ENCODE results near the gene SETD7.

SETD7 gene

DNA sequence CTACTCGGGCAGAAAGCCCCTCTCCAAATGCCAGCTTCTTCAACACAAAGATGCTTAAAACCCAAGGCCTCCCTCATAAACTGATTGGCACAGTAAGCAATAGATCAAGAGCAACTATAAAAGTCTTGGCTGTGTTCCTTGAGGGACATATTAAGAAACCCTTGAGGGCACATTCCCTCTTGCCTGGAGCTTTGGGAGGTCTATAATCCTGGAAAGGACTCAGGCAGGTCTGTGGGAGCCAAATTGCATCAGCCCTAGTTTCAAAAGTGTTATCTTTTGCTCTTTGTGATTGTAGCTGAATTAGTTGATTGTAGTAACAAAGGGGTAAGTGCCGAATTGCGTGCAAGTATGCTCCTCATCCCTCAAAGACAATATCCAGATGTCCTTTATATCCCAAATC is 18.6 kb upstream of the SETD7 start:
- DNase-seq (ENCODE audit: low read depth): no peak

DNA sequence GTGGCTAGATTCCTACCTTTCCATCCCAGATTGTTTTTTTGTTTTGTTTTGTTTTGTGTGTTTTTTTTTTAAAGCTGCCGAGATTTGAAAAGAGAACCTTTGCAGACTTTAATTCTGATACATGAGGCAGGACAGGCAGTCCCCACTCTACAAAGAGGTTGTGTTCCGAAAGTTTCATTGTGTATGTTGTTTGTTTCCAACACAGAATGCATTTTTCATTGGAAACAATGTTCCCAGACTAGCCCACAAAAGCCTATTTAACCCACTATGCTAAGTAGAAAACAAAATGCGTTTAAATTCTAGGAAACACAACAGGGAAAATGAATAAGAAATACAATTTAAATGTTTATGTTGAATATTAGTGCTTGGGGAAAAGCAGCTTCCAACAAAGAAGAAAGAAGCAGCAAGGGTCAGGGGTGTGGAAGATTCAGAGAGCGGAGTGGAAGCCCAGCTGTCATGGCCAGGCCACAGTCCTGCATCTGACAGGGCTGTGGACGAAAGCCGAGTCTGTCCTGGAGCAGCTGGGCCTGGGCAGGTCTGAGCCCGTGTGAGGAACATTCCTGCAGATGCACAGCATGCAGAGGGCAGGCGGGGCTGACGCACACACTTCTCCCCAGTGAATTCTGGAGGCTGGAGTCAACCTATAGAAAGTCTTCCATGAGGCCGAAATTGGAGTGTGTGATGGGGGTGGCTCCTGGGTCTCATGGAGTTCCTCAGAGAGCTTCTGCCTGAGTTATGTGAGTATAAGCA is 12.4 kb upstream of the SETD7 start:
- DNase-seq (ENCODE audit: low read depth): no peak

DNA sequence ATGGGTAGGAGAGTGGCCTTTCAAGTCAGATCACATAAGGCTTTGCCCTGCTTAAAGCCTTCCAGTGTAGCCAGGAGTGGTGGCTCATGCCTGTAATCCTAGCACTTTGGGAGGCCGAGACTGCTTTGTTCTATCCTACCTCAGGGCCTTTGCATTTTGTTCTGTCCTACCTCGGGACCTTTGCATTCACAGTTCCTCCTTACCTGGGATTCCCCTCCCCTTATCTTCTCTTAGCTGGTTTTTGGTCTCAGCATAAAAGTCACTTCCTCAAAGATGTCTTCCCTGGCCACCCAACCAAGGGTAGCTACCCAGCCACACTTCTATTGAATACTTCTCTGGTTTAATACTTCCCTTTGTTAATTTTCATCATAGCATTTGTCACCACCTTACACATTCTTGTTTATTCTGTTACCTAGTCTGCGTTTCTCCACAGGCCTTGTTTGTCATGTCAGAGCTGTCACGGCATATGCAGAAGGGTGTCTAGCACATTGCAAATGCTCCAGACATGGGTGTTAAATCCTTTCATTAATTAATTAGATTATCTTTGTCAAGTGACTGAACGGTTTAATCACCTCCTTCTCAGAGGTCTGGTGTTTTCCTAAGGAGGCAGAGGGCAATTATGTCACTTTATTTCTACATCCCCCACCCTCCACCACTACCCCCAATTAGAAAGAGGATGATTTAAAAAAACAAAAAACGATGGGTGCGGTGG is 11.3 kb upstream of the SETD7 start:
- no peak for DNase-seq (ENCODE audit: low read depth)

DNA sequence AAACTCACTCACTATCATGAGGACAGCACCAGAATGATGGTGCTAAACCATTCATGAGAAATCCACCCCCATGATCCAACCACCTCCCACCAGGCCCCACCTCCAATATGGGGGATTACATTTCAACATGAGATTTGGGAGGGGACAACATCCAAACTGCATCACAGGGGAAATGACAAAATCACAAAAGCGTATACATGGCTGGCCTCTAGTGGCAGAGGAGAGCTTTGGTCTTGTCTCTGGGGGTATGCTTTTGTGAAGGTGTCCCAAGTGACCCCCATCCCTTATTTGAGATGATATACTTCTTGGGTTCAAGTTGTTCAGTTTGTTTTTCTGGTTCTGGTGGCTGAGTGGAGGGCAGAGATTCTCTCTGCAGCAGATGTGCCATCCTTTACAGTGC is 8.5 kb upstream of the SETD7 start:
- no peak for DNase-seq (ENCODE audit: low read depth)

DNA sequence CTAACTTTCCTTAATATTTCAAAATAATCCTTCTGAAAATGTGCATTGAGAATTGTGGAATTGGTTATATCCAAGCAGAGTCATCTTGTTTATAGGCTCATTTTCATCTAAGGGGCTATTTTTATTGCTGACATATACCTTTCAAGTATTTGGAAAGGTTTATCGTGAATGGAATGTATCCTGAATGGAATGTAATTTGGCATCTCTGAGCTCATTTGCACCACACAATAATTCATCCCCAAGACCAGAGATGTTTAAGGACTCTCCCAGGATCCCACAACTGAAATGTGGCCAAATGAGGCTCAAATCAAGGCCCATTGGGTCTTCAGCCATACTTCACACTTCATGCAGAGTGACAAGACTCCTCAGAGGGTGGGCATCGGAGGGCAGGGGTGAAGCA is 7.5 kb upstream of the SETD7 start:
- DNase-seq (ENCODE audit: low read depth): no peak

DNA sequence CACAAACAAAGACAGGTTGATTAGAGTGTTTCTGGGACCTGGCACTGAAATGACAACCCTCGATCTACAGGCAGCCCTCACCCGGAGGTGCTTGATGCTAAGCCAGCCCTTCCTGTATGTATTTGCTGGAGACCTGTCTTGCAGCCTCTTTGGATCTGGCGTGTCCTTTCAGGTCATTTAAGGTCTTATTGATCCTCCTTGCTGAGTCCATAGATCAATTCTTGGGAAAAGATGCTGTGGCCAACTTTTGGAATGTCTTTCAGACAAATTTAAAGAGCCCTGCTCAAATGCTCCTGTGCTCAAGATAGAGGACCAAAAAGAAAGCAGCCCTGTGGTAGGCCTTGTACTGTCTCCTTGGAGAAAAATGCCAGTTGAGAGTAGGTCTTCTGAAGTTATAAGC is 6.8 kb upstream of the SETD7 start:
- DNase-seq (ENCODE audit: low read depth): no peak

DNA sequence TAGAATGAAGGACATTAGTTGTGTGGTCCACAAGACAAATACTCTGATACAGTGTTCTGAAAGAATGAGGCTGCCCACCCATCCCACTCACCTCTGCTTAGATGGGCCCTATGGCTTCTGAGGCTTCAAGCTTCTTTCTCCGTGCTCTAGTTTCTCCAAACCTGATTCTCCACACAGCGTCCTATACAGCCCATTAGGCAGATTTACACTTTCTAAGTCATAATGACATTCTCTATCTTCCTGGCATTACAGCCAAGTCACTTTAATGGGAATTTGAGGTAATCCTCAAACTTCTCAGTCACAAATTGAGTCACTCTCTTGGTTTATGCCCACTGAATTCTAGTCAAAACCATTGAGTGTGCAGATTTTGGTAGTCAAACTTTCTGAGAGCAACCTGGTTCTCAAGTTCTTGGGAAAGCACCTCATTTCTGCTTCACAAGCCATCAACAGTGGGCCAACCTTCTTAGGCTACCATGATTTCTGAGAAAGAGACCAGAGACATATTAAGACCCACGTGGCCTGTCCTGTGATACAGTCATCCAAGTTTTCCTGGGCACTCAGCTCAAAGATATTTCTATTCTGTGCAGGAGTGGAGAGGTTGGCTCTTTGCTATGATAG is 6.2 kb upstream of the SETD7 start:
- no peak for DNase-seq (ENCODE audit: low read depth)

DNA sequence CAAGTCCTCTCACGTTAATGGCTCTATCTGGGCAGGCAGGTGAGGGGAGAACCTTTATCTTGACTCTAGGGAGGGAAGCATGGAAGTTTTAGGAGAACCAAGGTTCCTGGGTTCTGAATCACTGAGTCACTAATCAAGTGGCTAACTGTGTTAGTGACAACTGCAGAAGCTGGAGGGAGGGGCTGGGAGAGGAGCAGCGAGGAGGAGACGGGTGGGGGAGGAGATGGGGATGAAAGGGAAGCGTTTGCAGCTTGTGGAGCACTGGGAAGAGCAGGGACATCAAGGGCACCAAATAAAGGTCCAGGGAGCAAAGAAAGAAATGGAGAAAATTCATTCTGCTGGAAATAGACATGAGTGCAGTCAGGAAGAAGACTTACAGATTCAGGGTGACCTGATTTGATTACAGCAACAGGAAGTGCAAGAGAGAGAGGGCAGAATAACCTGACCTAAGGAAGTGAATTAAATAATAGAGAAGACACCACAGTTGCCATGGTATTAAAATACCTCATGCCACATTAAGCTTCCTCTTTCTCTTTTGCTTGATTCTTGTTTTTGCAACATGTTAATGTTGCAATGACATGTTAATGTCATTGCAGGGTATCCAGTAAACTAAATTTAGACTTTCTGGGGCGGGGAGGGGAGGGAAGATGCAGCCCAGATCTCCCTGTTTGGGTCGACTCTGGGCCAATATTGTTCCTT is 4.5 kb upstream of the SETD7 start:
- no peak for DNase-seq (ENCODE audit: low read depth)

DNA sequence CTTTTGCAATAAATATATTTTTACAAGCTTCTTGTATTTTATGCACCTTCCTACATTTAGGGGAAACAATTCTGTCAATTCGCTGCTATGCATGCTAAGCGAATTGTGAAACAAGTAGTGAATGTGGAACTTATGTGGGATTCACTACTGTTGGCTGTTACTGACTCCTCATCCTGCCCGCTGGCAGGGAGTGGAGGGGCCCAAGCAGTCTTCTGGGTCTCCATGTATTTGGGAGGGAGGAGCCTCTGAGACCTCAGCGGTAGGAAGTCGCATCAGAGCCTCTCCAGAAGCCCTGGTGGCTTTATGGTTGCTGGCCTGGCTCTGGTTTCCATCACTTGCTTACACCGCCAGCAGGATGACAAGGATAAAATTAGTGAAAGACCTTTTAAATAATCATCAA is 3.7 kb upstream of the SETD7 start:
- DNase-seq (ENCODE audit: low read depth): no peak

DNA sequence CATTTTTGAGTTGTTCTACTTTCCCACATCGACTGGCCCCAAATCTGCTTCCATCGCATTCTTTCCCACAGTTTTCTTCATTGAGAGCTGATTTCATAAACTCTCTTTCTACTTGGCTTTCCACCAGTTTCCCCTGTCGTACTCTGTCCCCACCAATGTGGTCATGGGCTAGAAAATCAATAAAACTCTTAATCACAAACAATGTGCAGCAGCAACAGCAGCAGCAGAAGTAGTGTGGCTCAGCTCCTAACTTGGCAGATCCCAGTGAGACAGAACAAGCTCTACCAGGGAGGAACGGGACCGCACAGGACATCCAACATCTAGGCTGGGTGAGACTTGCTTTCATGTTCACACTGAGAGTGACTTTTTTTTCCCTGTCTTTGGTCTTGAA is 3.1 kb upstream of the SETD7 start:
- no peak for DNase-seq (ENCODE audit: low read depth)

DNA sequence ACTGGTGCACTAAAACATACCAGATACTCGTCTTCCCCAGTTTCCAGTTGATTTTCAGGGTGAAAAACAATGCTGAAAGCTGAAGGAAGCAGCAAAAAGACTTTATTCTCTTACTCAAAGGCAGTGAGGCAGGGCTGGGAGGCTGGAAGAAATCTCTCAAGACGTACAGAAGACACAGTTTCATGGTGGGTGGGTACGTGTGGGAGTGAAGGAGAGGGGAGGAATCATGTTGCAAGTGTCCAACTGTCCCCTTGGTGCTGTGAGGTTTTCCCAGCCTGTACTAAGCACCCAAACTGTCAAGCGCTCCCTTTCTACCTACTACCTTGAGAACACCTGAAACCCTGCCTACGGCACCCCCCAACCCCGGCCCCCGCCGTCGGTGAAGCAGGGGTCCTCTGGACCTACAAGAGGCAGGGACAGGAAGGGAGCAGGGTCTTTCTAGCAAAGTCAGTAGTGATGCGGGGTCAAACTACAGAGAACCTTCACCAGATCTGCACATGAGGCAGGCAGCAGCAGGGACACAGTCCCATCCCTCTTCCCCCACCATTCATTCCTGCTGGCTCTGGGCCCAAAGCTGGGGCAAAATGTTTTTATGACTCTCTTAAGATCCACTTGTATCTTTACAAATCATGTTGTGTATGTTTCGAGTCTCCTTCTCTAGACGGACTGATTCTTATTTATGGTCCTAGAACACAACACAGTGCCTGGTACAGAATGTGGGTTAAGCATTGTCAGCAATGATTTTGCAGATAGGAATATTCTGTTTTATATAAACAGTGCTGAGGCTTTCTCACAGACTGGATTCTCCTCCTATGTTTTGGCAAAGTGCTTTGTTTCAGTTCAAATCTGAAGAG is 2.4 kb upstream of the SETD7 start:
- no peak for DNase-seq (ENCODE audit: low read depth)

DNA sequence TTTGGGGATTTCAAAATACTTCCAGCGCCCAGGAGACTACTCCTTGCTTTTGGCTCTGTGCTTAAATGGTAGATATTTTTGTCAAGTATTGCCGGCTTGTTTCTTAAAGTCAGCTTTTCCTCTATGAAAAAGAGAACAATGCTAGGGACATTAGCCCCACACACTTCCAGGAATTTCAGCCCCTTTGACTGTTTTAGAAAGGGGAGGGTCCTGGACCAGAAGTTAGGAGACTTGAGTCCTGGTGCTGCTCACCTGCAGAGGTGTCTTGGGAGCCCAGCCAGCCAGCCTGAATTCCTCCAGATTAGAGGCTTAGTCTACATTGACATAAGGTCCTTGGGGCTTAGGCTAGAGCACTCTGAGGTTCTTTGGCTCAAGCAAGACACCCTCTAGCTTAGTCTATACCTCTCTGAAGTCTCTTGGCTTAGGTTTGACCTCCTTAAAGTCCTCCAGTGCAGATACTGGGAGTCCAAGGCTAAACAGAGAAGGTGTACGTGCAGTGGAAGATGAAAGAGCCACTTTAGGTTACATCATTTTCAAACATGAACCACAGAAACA is 1.6 kb upstream of the SETD7 start:
- no peak for DNase-seq (ENCODE audit: low read depth)

DNA sequence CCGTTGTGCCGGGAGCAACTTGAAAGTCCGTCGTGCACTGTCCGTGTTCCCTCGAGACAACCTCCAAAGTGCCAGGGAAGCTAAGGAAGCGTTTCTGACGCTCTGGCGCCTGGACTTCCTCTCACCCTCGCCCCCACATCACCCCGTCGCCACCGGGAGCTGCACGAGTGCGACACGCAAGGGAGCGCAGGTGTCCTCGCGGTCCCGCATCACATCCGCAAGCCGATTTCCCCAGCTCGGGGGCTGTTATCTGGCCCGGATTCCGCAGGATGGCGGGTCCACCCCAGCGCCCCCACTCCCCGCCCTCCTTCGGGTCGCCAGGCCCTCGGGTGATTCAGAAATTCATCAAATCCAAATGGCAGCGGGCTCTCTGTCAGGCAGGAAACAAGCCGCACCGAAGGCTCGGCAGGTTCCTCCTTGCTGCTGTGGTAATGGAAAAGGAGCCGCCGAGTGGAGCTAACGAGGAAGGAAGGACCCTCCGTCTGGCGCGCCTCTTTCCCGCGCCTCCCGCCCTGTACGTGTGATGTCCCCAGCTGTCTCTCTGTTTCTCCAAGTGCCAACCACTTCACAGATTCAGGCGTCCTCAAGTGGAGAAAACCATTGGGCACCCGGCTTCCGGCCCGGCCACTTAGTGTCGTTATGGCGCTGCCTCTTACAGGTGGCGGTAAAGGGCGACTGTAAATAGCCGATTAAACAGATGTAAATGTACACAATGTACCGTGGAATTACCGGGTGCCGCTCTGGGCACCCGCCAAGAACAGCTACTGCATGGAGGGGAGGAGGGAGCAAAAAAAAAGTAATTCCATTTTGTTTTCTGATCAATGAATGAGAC is 921 bp upstream of the SETD7 start:
- DNase-seq (ENCODE audit: low read depth): peak; percentile 12

DNA sequence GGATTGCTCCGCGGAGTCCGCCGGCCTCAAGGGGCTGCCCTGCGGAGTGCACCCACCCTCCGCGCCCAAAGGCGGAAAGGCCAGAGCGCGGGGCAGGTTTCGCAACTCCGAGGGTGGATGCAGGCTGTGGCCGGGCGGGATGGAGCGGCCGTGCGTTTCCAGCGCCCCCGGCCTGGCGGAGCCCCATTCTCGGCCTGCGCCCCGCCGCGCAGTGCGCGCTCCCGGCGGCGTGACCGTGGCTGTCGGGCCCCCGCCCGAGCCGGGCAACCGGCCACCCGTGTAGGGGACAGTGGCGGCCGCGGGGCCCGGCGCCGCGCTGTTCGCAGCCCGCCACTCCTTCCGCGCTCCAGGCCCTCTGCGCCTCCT is 331 bp downstream of the SETD7 start:
- peak; percentile 7 for DNase-seq (ENCODE audit: low read depth)

DNA sequence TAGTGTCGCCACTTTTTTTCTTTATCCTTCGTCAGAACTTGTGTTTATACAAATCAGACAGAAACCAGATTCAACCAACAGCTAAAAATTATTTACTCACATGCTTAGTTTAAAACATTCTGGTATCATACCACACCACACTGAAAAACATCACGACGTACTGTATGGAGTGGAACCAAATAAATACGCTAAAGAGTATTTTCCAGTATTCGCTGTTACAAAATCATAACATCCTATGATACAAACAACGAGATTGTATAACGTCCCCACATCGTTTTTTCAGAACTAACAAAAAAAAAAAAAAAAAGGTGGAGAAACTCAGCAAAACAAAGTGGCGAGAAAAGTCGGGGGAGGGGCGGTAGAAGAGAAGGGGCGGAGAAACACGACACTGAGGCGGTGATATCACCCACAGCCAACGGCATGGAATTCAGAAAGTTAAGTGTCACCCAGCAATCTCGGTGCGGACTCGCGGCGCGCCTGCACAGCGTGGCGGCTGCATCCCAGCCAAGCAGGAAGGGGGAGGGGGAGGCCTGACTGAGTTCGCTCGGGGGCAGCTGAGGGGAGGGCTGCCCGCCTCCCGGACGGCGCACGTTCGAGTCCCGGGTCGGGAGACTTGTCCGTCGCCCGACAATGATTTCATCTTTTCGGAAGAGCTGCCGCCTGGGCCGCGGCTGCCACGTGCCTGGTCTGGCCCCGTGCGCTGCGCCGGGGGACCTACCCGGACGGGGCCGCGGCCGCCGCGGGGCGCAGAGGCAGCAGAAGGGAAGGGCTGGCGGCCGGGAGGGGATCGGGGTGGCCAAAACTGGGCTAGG is 920 bp downstream of the SETD7 start:
- peak; percentile 24 for DNase-seq (ENCODE audit: low read depth)

DNA sequence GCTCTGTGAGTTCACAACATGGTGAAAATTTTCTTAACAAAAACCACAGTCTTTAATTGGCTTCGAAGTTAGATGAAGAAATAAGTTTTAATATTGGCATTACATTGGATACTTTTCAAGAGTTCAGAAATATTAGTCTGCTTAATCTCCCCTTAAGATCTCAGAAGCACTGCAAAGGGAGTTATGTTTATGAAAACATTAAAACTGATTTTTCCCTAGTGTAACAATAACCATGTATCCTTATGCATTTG is 1.5 kb downstream of the SETD7 start:
- DNase-seq (ENCODE audit: low read depth): no peak

DNA sequence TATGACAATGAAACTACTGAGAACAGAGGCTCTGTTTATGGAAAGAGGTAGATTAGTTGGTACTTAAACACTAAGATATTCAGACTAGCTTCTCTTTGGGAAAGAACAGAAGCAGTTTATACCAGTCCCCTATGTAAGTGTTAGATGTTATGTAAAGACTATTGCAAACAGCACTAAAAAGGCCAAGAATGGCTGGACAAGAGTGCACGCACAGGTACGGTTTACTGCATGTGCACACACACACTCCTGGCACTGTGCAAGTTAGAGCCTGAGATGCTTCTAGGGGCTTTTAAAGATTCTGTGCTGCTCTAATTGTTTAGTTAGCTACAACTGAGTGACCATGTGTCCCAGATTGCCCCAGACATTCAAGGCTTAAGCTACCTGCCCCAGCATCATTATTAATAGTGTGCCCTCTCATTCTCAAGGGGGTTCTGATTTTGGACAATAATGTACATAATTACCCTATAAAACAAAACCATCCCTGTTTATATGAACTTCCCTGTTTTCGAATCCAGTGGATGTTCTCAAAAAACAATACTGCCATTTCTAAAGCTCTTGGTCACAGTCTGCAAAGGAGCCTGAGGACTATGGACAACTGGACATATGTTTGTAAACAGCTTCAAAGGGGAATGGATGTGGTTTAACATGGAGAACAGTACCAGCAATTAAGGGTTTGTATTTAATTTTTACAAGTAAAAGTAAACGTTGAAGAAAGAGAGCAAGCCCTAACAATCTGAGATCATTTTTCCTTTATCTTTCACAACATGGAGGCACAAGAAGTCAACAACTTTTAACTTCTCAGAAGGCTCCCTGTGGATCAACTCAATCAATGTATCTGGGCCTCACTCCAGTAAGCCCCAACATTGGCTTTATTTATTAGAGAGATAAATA is 2.0 kb downstream of the SETD7 start:
- DNase-seq (ENCODE audit: low read depth): no peak

DNA sequence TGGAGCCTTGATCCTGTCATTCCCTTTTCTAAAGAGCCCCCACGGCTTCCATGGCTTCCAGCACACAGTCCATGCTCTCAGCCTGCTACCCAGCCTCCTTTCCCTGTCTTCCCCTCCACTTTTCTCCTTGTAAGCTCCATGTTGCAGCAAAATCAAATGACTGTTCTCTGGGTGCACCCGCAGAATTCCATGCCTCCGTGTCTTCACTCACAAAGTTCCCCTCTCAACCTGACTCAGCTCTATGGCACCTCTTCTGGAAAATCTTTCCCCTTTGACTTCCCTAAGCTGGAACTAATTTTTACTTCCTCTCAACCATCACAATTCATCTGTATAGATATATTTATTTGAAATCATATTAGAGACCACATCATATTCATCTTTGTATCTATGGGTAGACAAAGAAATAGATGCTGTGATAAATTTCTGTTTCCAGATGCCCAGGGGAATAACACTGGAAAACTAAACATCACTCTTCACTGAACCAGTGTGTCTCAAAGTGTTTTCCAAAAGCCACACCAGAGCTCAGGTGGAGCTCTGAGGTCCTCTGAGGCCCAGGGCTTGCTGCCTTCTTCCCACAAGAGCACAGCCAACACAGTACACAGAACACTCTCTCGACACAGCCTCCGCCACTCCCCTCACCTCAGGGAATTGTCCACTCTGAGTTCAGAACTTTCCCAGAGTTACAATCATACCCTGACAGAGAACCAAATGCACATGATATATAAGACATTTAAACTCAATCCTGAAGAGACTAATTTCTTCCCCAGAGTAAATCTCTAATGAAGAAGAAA is 3.3 kb downstream of the SETD7 start:
- no peak for DNase-seq (ENCODE audit: low read depth)
